Measurements from ENCODE around the gene EVI2B. TPM values are rescaled to one million over a fixed set of nuclear protein-coding genes. Genes with fewer than 3 reads are reported as not detected.
"Not testable (repeated sequence)": the region's sequence is repeated elsewhere in the genome, so short reads cannot be mapped to it uniquely, and the experiment has no call there.

Gene EVI2B
- total and polyA plus RNA-seq, 12 donors, result 0.67 to 16.7 (median 7.6) TPM

- Histone ChIP-seq H3K4me3 (no peak overlapping the region), H3K4me1 (replicated peaks in 1 of 2) (no peaks in the 10 kb centered on the region), H3K9me3 (replicated peaks in 1 of 3) (no peaks in the 10 kb centered on the region), H3K27ac (no peak overlapping the region), H3K36me3 (replicated peaks in 1 of 2) (no peaks in the 10 kb centered on the region), H3K27me3 (no peaks in the 10 kb centered on the region)
- intact Hi-C loops (cut with DNase I), result no loop called here
- no peak for TF ChIP-seq POLR2A (IDR thresholded peaks at IDR 0.05)
- TF ChIP-seq, protein P1, sequence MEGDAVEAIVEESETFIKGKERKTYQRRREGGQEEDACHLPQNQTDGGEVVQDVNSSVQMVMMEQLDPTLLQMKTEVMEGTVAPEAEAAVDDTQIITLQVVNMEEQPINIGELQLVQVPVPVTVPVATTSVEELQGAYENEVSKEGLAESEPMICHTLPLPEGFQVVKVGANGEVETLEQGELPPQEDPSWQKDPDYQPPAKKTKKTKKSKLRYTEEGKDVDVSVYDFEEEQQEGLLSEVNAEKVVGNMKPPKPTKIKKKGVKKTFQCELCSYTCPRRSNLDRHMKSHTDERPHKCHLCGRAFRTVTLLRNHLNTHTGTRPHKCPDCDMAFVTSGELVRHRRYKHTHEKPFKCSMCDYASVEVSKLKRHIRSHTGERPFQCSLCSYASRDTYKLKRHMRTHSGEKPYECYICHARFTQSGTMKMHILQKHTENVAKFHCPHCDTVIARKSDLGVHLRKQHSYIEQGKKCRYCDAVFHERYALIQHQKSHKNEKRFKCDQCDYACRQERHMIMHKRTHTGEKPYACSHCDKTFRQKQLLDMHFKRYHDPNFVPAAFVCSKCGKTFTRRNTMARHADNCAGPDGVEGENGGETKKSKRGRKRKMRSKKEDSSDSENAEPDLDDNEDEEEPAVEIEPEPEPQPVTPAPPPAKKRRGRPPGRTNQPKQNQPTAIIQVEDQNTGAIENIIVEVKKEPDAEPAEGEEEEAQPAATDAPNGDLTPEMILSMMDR (IDR thresholded peaks at IDR 0.05), result no peak
- no peak for DNase-seq
- WGBS, 4 donors, result 55 to 71% (median 58%) methylated on average over 3 of the region's 3 CpGs
These were observed 24.1 kb downstream of the EVI2B start for GRCh38 chr17:31289790-31290189.

- WGBS, 4 donors, result 0 to 100% (median 93%) methylated on average over 1 of the region's 1 CpG
- H3K4me1 ChIP-seq (replicated peaks in 1 of 2); H3K4me3 ChIP-seq; DNase-seq; H3K27me3 ChIP-seq; H3K9me3 ChIP-seq (replicated peaks in 1 of 3); H3K36me3 ChIP-seq (replicated peaks in 1 of 2); intact Hi-C loops (cut with DNase I); H3K27ac ChIP-seq: not testable (repeated sequence)
These were observed 25.9 kb downstream of the EVI2B start for GRCh38 chr17:31287932-31288331.

DNA sequence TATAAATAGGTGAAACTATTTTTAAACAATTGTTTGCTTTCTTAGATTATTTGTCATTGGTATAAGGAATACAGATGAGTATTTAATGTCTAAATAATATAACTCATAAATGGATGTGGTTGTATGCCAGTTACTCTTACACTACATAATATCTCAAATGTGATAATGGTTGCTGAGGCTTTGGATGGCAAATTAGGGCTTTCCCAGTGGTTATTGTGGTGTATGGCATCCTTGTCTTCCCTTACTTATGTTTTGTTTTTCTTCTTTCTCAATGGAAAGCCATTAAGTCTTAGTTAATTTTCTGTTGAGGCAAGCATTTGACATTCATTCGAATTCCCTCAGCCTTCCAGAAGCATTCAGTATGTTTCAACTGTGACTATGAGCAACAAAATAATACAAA, 27.3 kb downstream of the EVI2B start:
- Histone ChIP-seq H3K36me3 (replicated peaks in 1 of 2) (no peaks in the 10 kb centered on the region), H3K27ac (no peak overlapping the region)
- WGBS, 4 donors, result 92 to 94% (median 93%) methylated on average over 1 of the region's 1 CpG

GRCh38 chr17:31283841-31284240, 30.0 kb downstream of the EVI2B start:
- H3K36me3 ChIP-seq (replicated peaks in 1 of 2), result no peaks in the 10 kb centered on the region

More for the DNA sequence above, 27.3 kb downstream of the EVI2B start:
- intact Hi-C loops (cut with DNase I), result no loop called here
- TF ChIP-seq POLR2A (IDR thresholded peaks at IDR 0.05), result no peak
- TF ChIP-seq, protein P1 (IDR thresholded peaks at IDR 0.05), result no peak
- no peaks in the 10 kb centered on the region for H3K27me3 ChIP-seq
- H3K4me3 ChIP-seq, result no peak overlapping the region
- no peaks in the 10 kb centered on the region for H3K9me3 ChIP-seq (replicated peaks in 1 of 3)
- H3K4me1 ChIP-seq (replicated peaks in 1 of 2), result no peaks in the 10 kb centered on the region
- no peak for DNase-seq

GRCh38 chr17:31281061-31281460, 32.8 kb downstream of the EVI2B start:
- no peaks in the 10 kb centered on the region for H3K27me3 ChIP-seq
- H3K4me3 ChIP-seq, result no peak overlapping the region
- intact Hi-C loops (cut with DNase I), result no loop called here
- TF ChIP-seq, protein P1 (IDR thresholded peaks at IDR 0.05), result no peak
- no peak for TF ChIP-seq POLR2A (IDR thresholded peaks at IDR 0.05)
- no peaks in the 10 kb centered on the region for H3K4me1 ChIP-seq (replicated peaks in 1 of 2)
- H3K36me3 ChIP-seq (replicated peaks in 1 of 2), result no peaks in the 10 kb centered on the region
- peak overlapping the region in 1 of 5 donors; percentile 26 for H3K27ac ChIP-seq
- 44 to 69% (median 52%) methylated on average over 2 of the region's 2 CpGs for WGBS, 4 donors
- H3K9me3 ChIP-seq (replicated peaks in 1 of 3), result no peaks in the 10 kb centered on the region
- DNase-seq, result no peak

More at GRCh38 chr17:31283841-31284240, 30.0 kb downstream of the EVI2B start:
- H3K4me3 ChIP-seq, result no peak overlapping the region
- H3K4me1 ChIP-seq (replicated peaks in 1 of 2), result no peaks in the 10 kb centered on the region
- no peak for DNase-seq
- TF ChIP-seq, protein P1 (IDR thresholded peaks at IDR 0.05), result no peak
- TF ChIP-seq POLR2A (IDR thresholded peaks at IDR 0.05), result no peak
- no peak overlapping the region for H3K27ac ChIP-seq
- no peaks in the 10 kb centered on the region for H3K9me3 ChIP-seq (replicated peaks in 1 of 3)
- intact Hi-C loops (cut with DNase I), result no loop called here
- H3K27me3 ChIP-seq, result no peaks in the 10 kb centered on the region
